Measurements from ENCODE around the gene UBE2Z.
"Not testable (repeated sequence)": the region's sequence is repeated elsewhere in the genome, so short reads cannot be mapped to it uniquely, and the experiment has no call there.

The UBE2Z gene

DNA sequence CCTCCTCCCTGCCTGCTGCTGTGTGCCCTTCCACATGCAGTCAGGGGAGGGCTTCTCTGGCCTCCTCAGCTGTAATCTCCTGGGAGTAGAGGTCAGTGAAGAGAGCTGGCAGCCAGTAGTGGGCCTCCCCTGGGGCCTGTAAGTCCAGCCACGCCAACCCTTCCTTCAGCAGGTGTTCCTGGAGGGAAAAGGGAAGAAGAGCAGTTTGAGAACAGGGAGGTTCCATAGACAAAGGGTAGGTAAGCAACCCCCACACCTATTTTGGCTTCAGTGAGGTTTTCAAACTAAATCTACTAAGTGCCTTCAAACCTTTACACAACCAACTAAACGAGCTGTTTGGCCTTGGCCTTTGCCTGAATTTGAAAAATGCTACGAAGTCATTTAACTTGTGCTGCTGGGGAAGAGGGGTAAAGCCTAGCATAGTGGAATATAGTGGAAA lies 22.2 kb downstream of the UBE2Z start:
- Histone ChIP-seq H3K9me3 (ENCODE audit: control insufficient read depth, low read depth, low read length) (no peaks in the 10 kb centered on the region), H3K27ac (ENCODE audit: low read length) (no peak overlapping the region), H3K4me3 (ENCODE audit: low read length) (no peak overlapping the region), H3K9ac (ENCODE audit: low read length) (no peak overlapping the region), H3K36me3 (ENCODE audit: control insufficient read depth, low read depth, low read length) (peaks cover 87% of the 10 kb centered on the region), H3K27me3 (ENCODE audit: control insufficient read depth, insufficient read depth, low read length) (no peaks in the 10 kb centered on the region), H3K4me1 (ENCODE audit: control insufficient read depth, low read depth, low read length) (no peaks in the 10 kb centered on the region)

DNA sequence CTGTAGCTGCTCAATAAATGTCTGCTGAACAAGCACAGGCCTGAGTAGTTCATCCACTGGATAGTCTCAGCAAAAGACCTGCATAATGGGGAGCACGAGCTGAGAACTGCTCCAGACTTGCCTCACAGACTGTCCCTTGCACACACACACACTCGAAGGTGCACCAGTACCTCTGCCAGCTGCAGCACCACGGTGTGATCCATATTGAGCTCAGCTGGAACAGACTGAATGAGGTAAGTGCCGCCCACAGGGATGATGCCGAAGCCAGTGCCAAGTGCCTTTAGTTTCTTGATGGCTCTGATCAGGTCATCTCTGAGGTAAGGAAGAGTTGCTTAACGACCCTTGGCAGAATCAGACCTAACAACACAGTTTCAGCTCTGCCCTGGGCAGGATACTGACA lies 24.8 kb downstream of the UBE2Z start:
- Histone ChIP-seq H3K27me3 (ENCODE audit: control insufficient read depth, insufficient read depth, low read length) (no peaks in the 10 kb centered on the region), H3K4me3 (ENCODE audit: low read length) (no peak overlapping the region), H3K27ac (ENCODE audit: low read length) (no peak overlapping the region), H3K9ac (ENCODE audit: low read length) (no peak overlapping the region), H3K9me3 (ENCODE audit: control insufficient read depth, low read depth, low read length) (no peaks in the 10 kb centered on the region), H3K4me1 (ENCODE audit: control insufficient read depth, low read depth, low read length) (no peaks in the 10 kb centered on the region), H3K36me3 (ENCODE audit: control insufficient read depth, low read depth, low read length) (peaks cover 81% of the 10 kb centered on the region)

DNA sequence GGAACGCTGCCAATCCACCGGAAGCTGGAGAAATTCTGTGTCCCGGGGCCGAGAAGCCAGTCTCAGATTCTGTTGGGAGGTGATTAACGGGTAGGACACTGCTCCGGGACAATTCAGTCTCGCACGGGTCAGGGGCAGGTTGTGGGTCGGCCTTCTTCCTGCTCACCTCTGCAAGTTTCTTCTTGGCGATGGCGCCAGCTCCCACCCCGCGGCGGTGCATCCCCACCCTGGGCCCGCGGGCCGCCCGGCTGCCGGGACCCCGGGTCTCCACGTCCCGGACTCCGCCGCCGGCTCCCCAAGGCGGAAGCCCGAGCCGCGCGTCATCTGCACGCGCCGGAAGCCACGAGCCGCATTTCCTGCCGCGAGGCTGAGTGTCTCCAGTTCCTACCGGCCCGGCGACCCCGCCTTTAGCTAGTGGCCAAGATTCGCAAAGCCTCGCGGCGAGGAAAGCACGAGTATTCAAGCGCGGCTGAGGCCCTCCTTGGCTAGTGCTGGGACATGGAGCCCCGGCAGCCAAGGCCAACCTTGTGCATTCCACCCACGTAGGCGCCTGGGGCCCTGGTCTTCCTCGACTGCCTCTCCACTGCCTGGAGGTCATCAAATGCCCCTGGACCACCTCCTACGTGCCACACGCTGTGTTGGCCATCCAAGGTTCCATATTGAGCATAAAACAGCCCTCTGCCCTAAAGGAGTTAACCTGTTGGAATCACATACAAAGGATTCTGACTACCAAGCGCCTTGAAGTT lies 36.5 kb downstream of the UBE2Z start, which contains the start of gene SNF8:
Gene SNF8, minus strand, starts transcription at position 328 of the 746 bp plus-strand sequence. Its CDS starts 108 bp downstream, at position 220.
- H3K36me3 ChIP-seq (ENCODE audit: control insufficient read depth, low read depth, low read length), result peaks cover 5% of the 10 kb centered on the region
- H3K9ac ChIP-seq (ENCODE audit: low read length), result peak within 1 kb of the TSS; percentile 70
- H3K27ac ChIP-seq (ENCODE audit: low read length), result peak within 1 kb of the TSS; percentile 99
- H3K27me3 ChIP-seq (ENCODE audit: control insufficient read depth, insufficient read depth, low read length), result no peaks in the 10 kb centered on the region
- H3K4me1 ChIP-seq (ENCODE audit: control insufficient read depth, low read depth, low read length), result no peaks in the 10 kb centered on the region
- H3K9me3 ChIP-seq (ENCODE audit: control insufficient read depth, low read depth, low read length), result no peaks in the 10 kb centered on the region
- peak within 1 kb of the TSS; percentile 78 for H3K4me3 ChIP-seq (ENCODE audit: low read length)

DNA sequence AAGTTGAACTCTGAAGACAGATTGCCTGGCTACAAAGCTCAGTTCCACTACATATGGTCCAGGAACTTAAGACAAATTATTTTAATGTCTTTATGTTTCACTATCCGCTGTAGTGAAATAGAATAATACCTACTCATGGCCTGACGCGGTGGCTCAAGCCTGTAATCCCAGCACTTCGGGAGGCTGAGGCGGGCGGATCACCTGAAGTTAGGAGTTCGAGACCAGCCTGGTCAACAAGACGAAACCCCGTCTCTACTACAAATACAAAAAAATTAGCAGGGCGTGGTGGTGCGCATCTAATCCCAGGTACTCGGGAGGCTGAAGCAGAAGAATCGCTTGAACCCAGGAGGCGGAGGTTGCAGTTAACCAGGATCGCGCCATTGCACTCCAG lies 37.0 kb downstream of the UBE2Z start:
- H3K27me3 ChIP-seq (ENCODE audit: control insufficient read depth, insufficient read depth, low read length); H3K4me1 ChIP-seq (ENCODE audit: control insufficient read depth, low read depth, low read length); H3K9me3 ChIP-seq (ENCODE audit: control insufficient read depth, low read depth, low read length); H3K36me3 ChIP-seq (ENCODE audit: control insufficient read depth, low read depth, low read length): not testable (repeated sequence)
- Histone ChIP-seq H3K4me3 (ENCODE audit: low read length) (peak overlapping the region; percentile 78), H3K27ac (ENCODE audit: low read length) (peak overlapping the region; percentile 99), H3K9ac (ENCODE audit: low read length) (peak overlapping the region; percentile 70)

DNA sequence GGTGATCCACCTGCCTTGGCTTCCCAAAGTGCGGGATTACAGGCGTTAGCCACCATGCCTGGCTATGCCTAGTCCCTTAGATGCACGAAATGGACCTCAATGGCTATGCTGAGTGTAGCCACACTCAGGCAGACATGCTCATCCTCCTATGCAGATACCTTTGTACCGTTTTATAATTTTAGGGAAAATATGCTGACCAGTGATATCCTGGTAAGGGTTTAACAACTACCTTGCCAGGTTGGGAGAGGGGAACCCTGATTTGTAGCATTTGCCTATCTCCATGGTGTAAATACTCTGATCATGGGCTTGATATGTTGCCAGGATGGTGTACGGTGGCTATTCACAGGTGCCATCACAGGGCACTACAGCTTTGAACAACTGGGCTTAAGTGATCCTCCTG lies 43.4 kb downstream of the UBE2Z start:
- H3K27me3 ChIP-seq (ENCODE audit: control insufficient read depth, insufficient read depth, low read length), result no peaks in the 10 kb centered on the region
- no peak overlapping the region for H3K27ac ChIP-seq (ENCODE audit: low read length)
- no peak overlapping the region for H3K4me3 ChIP-seq (ENCODE audit: low read length)
- H3K9me3 ChIP-seq (ENCODE audit: control insufficient read depth, low read depth, low read length), result no peaks in the 10 kb centered on the region
- H3K36me3 ChIP-seq (ENCODE audit: control insufficient read depth, low read depth, low read length), result no peaks in the 10 kb centered on the region
- H3K4me1 ChIP-seq (ENCODE audit: control insufficient read depth, low read depth, low read length), result no peaks in the 10 kb centered on the region
- no peak overlapping the region for H3K9ac ChIP-seq (ENCODE audit: low read length)

DNA sequence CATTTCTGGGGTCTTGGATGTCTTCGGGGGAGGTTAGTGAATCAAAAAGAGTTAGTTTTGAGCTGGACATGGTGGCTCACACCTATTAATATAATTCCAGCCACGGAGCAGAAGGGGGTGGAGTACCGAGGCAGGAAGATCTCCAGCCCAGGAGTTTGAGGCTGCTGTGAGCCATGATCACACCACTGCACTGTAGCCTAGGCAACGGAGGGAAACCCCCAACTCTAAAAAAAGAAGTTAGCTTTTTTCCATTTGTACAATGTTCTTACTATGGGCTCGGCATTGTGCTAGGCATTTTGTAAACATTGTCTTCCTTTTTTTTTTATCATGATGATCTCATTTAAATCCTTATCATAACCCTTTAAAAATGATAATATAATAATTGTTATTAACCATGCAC lies 44.7 kb downstream of the UBE2Z start:
- no peaks in the 10 kb centered on the region for H3K9me3 ChIP-seq (ENCODE audit: control insufficient read depth, low read depth, low read length)
- no peaks in the 10 kb centered on the region for H3K4me1 ChIP-seq (ENCODE audit: control insufficient read depth, low read depth, low read length)
- no peak overlapping the region for H3K4me3 ChIP-seq (ENCODE audit: low read length)
- H3K9ac ChIP-seq (ENCODE audit: low read length), result no peak overlapping the region
- H3K27me3 ChIP-seq (ENCODE audit: control insufficient read depth, insufficient read depth, low read length), result no peaks in the 10 kb centered on the region
- H3K36me3 ChIP-seq (ENCODE audit: control insufficient read depth, low read depth, low read length), result no peaks in the 10 kb centered on the region
- no peak overlapping the region for H3K27ac ChIP-seq (ENCODE audit: low read length)

DNA sequence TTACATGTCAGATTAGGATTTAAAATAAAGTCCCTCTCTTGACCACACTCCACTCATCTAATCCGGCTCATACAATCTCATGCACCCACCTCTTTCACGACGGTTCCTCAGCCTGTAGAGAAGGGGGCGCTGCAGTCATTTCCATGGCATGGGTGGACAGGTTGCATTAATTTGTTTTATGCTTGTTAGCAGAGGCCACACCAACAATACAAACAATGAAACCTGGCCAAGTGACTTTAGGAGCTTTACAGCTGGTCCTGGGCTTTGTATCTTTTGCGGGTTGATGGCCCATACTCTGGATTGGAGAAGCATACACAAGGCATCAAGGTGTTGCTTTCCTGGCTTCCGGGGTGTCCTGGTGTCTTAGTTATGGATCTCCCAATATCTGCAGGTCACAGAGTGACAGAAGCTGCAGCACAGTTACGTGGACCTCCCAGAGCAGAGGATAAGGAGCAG lies 46.1 kb downstream of the UBE2Z start:
- no peaks in the 10 kb centered on the region for H3K9me3 ChIP-seq (ENCODE audit: control insufficient read depth, low read depth, low read length)
- no peak overlapping the region for H3K9ac ChIP-seq (ENCODE audit: low read length)
- no peak overlapping the region for H3K27ac ChIP-seq (ENCODE audit: low read length)
- H3K27me3 ChIP-seq (ENCODE audit: control insufficient read depth, insufficient read depth, low read length), result no peaks in the 10 kb centered on the region
- H3K4me1 ChIP-seq (ENCODE audit: control insufficient read depth, low read depth, low read length), result no peaks in the 10 kb centered on the region
- H3K4me3 ChIP-seq (ENCODE audit: low read length), result no peak overlapping the region
- H3K36me3 ChIP-seq (ENCODE audit: control insufficient read depth, low read depth, low read length), result no peaks in the 10 kb centered on the region

DNA sequence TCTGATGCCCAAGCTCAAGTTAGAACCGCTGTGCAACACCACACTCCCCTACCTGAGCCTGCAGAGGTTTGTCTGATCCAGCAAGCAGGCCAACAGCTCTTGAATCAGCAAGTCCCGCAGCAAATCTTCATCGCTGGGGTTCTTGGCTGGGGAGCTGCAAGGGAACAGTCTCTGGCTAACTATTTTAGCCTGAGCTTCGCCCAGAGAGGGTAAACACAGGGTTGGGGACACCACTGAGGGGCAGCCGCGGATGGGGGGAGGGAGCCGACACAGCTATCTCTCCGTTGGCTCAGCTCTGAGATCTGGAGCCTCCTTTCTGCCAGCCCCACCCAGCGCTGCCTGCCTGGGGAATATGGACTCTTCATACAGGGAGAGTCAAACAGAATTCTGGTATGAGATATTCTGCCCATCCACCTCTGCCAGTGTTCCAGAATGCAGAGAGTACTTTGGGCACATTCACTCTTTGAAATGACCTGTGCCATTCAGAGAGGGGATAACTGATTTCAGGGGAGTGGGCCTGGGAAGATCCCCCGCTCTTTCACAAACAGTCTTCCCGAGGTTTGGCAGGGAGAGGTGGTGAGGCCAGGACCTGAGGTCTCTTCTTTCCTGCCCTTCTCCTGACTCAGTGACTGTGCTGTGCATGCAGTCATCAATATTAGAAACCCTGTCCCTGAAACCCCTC lies 52.8 kb downstream of the UBE2Z start:
- H3K4me3 ChIP-seq (ENCODE audit: low read length), result peak overlapping the region; percentile 6
- no peak overlapping the region for H3K27ac ChIP-seq (ENCODE audit: low read length)
- H3K9me3 ChIP-seq (ENCODE audit: control insufficient read depth, low read depth, low read length), result no peaks in the 10 kb centered on the region
- H3K36me3 ChIP-seq (ENCODE audit: control insufficient read depth, low read depth, low read length), result no peaks in the 10 kb centered on the region
- no peak overlapping the region for H3K9ac ChIP-seq (ENCODE audit: low read length)
- H3K27me3 ChIP-seq (ENCODE audit: control insufficient read depth, insufficient read depth, low read length), result peaks cover 3% of the 10 kb centered on the region
- H3K4me1 ChIP-seq (ENCODE audit: control insufficient read depth, low read depth, low read length), result peaks cover 16% of the 10 kb centered on the region

DNA sequence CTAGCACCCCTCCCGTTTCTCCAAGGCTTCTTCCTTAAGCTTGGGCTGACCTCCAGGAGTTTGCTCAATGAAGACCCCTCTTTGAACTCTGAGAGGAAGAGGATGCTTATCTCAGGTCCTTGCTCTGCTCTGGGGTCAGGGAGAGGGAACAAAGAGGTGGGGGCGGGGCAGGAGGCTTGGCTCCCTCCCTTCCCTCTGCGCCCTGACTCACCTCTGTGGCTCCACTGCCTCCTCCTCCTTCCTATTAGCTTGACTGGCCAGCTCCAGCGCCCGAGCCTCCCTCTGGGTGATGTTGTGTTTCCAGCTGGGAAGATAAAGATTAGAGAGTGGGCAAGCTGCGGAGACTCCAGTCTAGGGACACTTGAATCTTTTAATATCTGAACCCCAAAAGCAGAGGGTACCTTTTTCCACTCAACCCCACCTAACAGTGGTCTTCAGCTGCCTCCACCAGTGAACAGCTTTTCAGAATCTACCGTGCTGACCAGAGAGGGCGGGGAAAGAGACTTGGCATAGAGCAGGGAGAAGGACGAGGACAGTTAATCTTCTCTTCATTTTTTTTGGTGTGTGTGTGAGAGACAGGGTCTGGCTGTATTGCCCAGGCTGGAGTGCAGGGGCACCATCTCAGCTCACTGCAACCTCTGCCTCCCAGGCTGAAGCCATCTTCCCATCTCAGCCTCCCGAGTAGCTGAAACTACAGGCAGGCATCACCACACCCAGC lies 53.5 kb downstream of the UBE2Z start:
- no peak overlapping the region for H3K9ac ChIP-seq (ENCODE audit: low read length)
- no peaks in the 10 kb centered on the region for H3K9me3 ChIP-seq (ENCODE audit: control insufficient read depth, low read depth, low read length)
- peaks cover 3% of the 10 kb centered on the region for H3K27me3 ChIP-seq (ENCODE audit: control insufficient read depth, insufficient read depth, low read length)
- no peaks in the 10 kb centered on the region for H3K36me3 ChIP-seq (ENCODE audit: control insufficient read depth, low read depth, low read length)
- H3K4me1 ChIP-seq (ENCODE audit: control insufficient read depth, low read depth, low read length), result peaks cover 16% of the 10 kb centered on the region
- H3K27ac ChIP-seq (ENCODE audit: low read length), result no peak overlapping the region
- peak overlapping the region; percentile 6 for H3K4me3 ChIP-seq (ENCODE audit: low read length)

DNA sequence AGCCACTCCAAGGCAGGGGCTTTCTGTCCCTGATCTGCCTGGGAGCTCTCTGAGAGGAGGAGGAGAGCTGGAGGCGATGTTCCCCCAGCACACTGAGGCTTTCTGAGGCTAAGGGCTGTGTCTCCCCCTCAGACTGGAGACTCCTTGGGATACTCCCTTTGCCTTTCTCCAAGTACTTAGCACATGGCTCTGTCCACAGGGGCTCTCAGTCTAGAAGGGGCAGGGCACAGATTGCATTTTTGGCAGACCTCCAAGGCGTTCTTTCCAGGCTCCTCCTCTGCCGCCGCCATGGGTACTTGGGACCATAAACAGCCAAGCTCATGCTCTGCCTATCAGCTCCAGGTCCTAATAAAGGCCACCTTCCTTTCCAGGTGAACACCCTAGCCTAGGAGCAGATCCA lies 62.0 kb downstream of the UBE2Z start:
- H3K27me3 ChIP-seq (ENCODE audit: control insufficient read depth, insufficient read depth, low read length), result no peaks in the 10 kb centered on the region
- H3K36me3 ChIP-seq (ENCODE audit: control insufficient read depth, low read depth, low read length), result no peaks in the 10 kb centered on the region
- H3K4me3 ChIP-seq (ENCODE audit: low read length), result no peak overlapping the region
- no peak overlapping the region for H3K9ac ChIP-seq (ENCODE audit: low read length)
- no peaks in the 10 kb centered on the region for H3K9me3 ChIP-seq (ENCODE audit: control insufficient read depth, low read depth, low read length)
- no peak overlapping the region for H3K27ac ChIP-seq (ENCODE audit: low read length)
- H3K4me1 ChIP-seq (ENCODE audit: control insufficient read depth, low read depth, low read length), result peaks cover 7% of the 10 kb centered on the region

DNA sequence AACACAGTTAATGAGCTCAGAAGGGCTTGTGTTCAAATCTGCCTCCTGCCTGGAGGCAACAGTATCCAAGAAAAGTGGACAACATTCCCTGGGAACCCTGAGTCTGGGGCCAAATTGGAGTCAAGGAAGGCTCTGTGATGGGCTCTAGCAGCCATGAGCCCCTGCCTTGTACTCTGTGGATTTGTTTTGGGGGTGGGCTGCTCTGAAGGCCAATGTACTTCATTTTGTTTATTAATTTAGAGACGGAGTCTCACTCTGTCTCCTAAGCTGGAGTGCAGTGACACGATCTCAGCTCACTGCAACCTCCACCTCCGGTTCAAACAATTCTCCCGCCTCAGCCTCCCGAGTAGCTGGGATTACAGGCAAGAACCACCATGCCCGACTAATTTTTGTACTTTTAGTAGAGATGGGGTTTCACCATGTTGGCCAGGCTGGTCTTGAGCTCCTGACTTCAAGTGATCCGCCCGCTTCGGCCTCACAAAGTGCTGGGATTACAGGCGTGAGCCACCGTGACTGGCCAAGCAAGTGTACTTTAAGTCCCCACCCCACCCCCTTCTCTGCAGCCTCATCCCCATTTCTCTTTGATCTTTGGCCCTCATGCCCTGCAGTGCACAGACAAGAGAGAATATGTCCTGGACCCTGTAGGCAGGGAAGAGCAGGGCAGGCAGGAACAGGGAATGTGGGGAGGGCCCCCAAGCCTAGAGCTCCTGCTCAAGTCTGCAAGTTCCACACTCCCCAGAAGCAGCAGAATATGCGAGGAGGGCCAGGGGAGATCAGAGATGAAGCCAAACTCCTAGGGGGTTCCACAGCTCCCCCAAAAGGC lies 62.9 kb downstream of the UBE2Z start:
- H3K4me1 ChIP-seq (ENCODE audit: control insufficient read depth, low read depth, low read length), result peaks cover 7% of the 10 kb centered on the region
- no peaks in the 10 kb centered on the region for H3K9me3 ChIP-seq (ENCODE audit: control insufficient read depth, low read depth, low read length)
- H3K9ac ChIP-seq (ENCODE audit: low read length), result no peak overlapping the region
- no peaks in the 10 kb centered on the region for H3K27me3 ChIP-seq (ENCODE audit: control insufficient read depth, insufficient read depth, low read length)
- H3K36me3 ChIP-seq (ENCODE audit: control insufficient read depth, low read depth, low read length), result no peaks in the 10 kb centered on the region
- no peak overlapping the region for H3K4me3 ChIP-seq (ENCODE audit: low read length)
- no peak overlapping the region for H3K27ac ChIP-seq (ENCODE audit: low read length)
